Stimulated activated CD8-positive, alpha-beta memory T cell treated with anti-CD3 and anti-CD28 coated beads, Interleukin-12 subunit alpha, Interleukin-12 subunit beta, amount 100 ng/mL, for 24 hours (primary cell): ENCODE measurements around the gene SRCAP.
A peak's percentile ranks its signal among the peaks of the same experiment; 100 is the strongest.

Source experiments
- DNase-seq: peaks from one replicate; pipeline ENCODE4 v3.0.0-alpha.2; 2020; ENCODE audit errors: extremely low read depth

SRCAP gene

GRCh38 chr16:30775392-30776188, 76.6 kb downstream of the SRCAP start:
- peak; percentile 35 for DNase-seq

GRCh38 chr16:30777591-30778297, 78.8 kb downstream of the SRCAP start:
- no peak for DNase-seq

GRCh38 chr16:30778549-30779244, 79.7 kb downstream of the SRCAP start:
- DNase-seq = no peak

GRCh38 chr16:30779596-30779995, 80.6 kb downstream of the SRCAP start:
- no peak for DNase-seq

GRCh38 chr16:30780021-30780420, 81.0 kb downstream of the SRCAP start:
- no peak for DNase-seq

GRCh38 chr16:30780549-30780948, 81.6 kb downstream of the SRCAP start:
- no peak for DNase-seq

GRCh38 chr16:30782486-30783279, 83.7 kb downstream of the SRCAP start:
- DNase-seq = no peak

- no peak for DNase-seq
Measured at GRCh38 chr16:30783280-30784109, 84.5 kb downstream of the SRCAP start.

- no peak for DNase-seq
Measured at GRCh38 chr16:30784215-30784614, 85.2 kb downstream of the SRCAP start.

- no peak for DNase-seq
Measured at GRCh38 chr16:30785126-30786106, 86.4 kb downstream of the SRCAP start.

GRCh38 chr16:30786115-30786935, 87.4 kb downstream of the SRCAP start:
- no peak for DNase-seq

GRCh38 chr16:30786936-30787612, 88.1 kb downstream of the SRCAP start, which contains the start of gene ZNF629:
ZNF629 (minus strand) TSS chr16:30787205; CDS start chr16:30784482, 2,723 bp downstream.
- DNase-seq = no peak

GRCh38 chr16:30787613-30788378, 88.8 kb downstream of the SRCAP start:
- DNase-seq = no peak
